KOPT-K1 (cell line): ENCODE data around the gene ATP6V0D1.

Experiments used
- H3K27ac ChIP-seq: fragments of 200-600 bp; sonication (generic); 2 replicates; pipeline ENCODE4 v1.5.1; 2016; ENCODE audit warnings: antibody characterized with exemption, mild to moderate bottlenecking, low read depth, low read length; ENCODE audit not compliant: poor library complexity, severe bottlenecking
- H3K36me3 ChIP-seq: fragments of 200-600 bp; sonication (generic); 2 replicates; pipeline ENCODE4 v1.5.1; 2017; ENCODE audit warnings: antibody characterized with exemption, mild to moderate bottlenecking, low read length, moderate library complexity; ENCODE audit not compliant: insufficient read depth
- H3K9me3 ChIP-seq: fragments of 200-600 bp; sonication (generic); 2 replicates; pipeline ENCODE4 v1.5.1; 2017; ENCODE audit warnings: antibody characterized with exemption, low read length, mild to moderate bottlenecking; ENCODE audit not compliant: insufficient read depth, poor library complexity, severe bottlenecking

ATP6V0D1 gene

GRCh38 chr16:67395458-67396158 lies 85.3 kb downstream of the ATP6V0D1 start:
- no peaks in the 10 kb centered on the region for H3K9me3 ChIP-seq
- no peaks in the 10 kb centered on the region for H3K36me3 ChIP-seq
- no peak overlapping the region for H3K27ac ChIP-seq

- Histone ChIP-seq H3K9me3 (no peaks in the 10 kb centered on the region), H3K27ac (no peak overlapping the region), H3K36me3 (no peaks in the 10 kb centered on the region)
Measured at GRCh38 chr16:67395105-67395457, 85.9 kb downstream of the ATP6V0D1 start.

GRCh38 chr16:67394155-67395104 lies 86.5 kb downstream of the ATP6V0D1 start:
- Histone ChIP-seq H3K27ac (no peak overlapping the region), H3K36me3 (no peaks in the 10 kb centered on the region), H3K9me3 (no peaks in the 10 kb centered on the region)

GRCh38 chr16:67393788-67394154 lies 87.2 kb downstream of the ATP6V0D1 start:
- Histone ChIP-seq H3K36me3 (no peaks in the 10 kb centered on the region), H3K27ac (no peak overlapping the region), H3K9me3 (no peaks in the 10 kb centered on the region)

- Histone ChIP-seq H3K27ac (no peak within 1 kb of the TSS), H3K36me3 (no peaks in the 10 kb centered on the region), H3K9me3 (no peaks in the 10 kb centered on the region)
Measured at GRCh38 chr16:67393111-67393787, 87.7 kb downstream of the ATP6V0D1 start, which contains the start of gene TPPP3. TSS of gene TPPP3 (minus strand) at chr16:67393498. CDS start at chr16:67391111, 2,387 bp downstream.

- no peaks in the 10 kb centered on the region for H3K36me3 ChIP-seq
- no peaks in the 10 kb centered on the region for H3K9me3 ChIP-seq
- H3K27ac ChIP-seq: no peak overlapping the region
Measured at GRCh38 chr16:67392301-67393059, 88.5 kb downstream of the ATP6V0D1 start.

- Histone ChIP-seq H3K36me3 (no peaks in the 10 kb centered on the region), H3K27ac (no peak overlapping the region), H3K9me3 (no peaks in the 10 kb centered on the region)
Measured at GRCh38 chr16:67391424-67392300, 89.3 kb downstream of the ATP6V0D1 start.

GRCh38 chr16:67390816-67391423 lies 90.0 kb downstream of the ATP6V0D1 start:
- H3K9me3 ChIP-seq: no peaks in the 10 kb centered on the region
- H3K36me3 ChIP-seq: no peaks in the 10 kb centered on the region
- no peak overlapping the region for H3K27ac ChIP-seq

GRCh38 chr16:67389911-67390815 lies 90.8 kb downstream of the ATP6V0D1 start:
- Histone ChIP-seq H3K27ac (no peak overlapping the region), H3K9me3 (no peaks in the 10 kb centered on the region), H3K36me3 (no peaks in the 10 kb centered on the region)

GRCh38 chr16:67388591-67388990 lies 92.4 kb downstream of the ATP6V0D1 start:
- Histone ChIP-seq H3K36me3 (no peaks in the 10 kb centered on the region), H3K9me3 (no peaks in the 10 kb centered on the region), H3K27ac (no peak overlapping the region)

GRCh38 chr16:67388191-67388590 lies 92.8 kb downstream of the ATP6V0D1 start:
- Histone ChIP-seq H3K9me3 (no peaks in the 10 kb centered on the region), H3K36me3 (no peaks in the 10 kb centered on the region), H3K27ac (no peak overlapping the region)
